Bone marrow (tissue), 2 donors: ENCODE results near the gene ASS1.

ENCODE experiments used
- DNase-seq, 2 donors: peaks; one replicate each; lab custom pipeline; 2025; lab: John Stamatoyannopoulos, UW

Gene ASS1

GRCh38 chr9:130532426-130533080 lies 87.8 kb downstream of the ASS1 start:
- DNase-seq: no peak

- no peak for DNase-seq
Measured at GRCh38 chr9:130535818-130536521, 91.2 kb downstream of the ASS1 start.

GRCh38 chr9:130536701-130537107 lies 91.9 kb downstream of the ASS1 start:
- no peak for DNase-seq

GRCh38 chr9:130537346-130538050 lies 92.7 kb downstream of the ASS1 start:
- DNase-seq: no peak

GRCh38 chr9:130539420-130540223 lies 94.9 kb downstream of the ASS1 start:
- no peak for DNase-seq

- DNase-seq: no peak
Measured at GRCh38 chr9:130541533-130541932, 96.8 kb downstream of the ASS1 start.

GRCh38 chr9:130542038-130542437 lies 97.3 kb downstream of the ASS1 start:
- no peak for DNase-seq

- DNase-seq: no peak
Measured at GRCh38 chr9:130542457-130543228, 97.9 kb downstream of the ASS1 start.

GRCh38 chr9:130543368-130543767 lies 98.6 kb downstream of the ASS1 start:
- no peak for DNase-seq

GRCh38 chr9:130543859-130544258 lies 99.1 kb downstream of the ASS1 start:
- DNase-seq: no peak

GRCh38 chr9:130544364-130544763 lies 99.6 kb downstream of the ASS1 start:
- no peak for DNase-seq

- no peak for DNase-seq
Measured at GRCh38 chr9:130548103-130548502, 103.3 kb downstream of the ASS1 start.

GRCh38 chr9:130549093-130549735 lies 104.5 kb downstream of the ASS1 start:
- DNase-seq: no peak
